ENCODE results near the gene P2RY14. TPM values are rescaled to one million over a fixed set of nuclear protein-coding genes. Genes with fewer than 3 reads are reported as not detected.
A peak's percentile ranks its signal among the peaks of the same experiment; 100 is the strongest.
"Not testable (repeated sequence)": the region's sequence is repeated elsewhere in the genome, so short reads cannot be mapped to it uniquely, and the experiment has no call there.

Gene P2RY14
- total RNA-seq, 1 donor from 2014 or later: not detected

DNA sequence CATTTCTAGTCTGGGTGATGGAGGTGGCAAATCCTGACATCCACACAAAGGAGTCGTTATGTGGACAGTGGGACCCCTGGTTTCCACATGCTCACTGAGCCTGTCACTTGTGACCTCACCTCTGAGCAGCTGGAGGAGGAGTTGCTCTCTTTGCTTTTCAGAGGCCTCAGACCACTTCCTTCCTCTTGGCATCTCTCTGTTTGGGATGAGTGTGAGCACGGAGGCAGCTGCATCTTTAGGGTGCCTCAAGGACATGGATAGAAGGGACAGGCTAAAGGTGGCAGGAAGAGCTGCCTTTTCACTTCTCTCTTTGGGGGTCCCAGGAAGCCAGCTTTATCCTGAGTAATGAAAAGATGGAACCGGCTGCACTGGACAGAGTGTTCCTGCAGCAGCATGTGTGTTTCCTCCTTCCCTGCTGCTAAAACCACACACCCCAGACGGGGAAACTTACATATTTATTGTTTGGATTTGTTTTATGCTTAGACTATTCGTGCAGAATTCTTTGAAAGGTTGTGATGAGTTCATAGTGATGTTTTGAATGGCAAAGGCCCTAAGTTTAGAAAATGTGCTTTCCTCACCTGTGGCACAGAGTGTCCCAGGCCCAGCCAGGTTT, 107.1 kb downstream of the P2RY14 start:
- no peaks in the 10 kb centered on the region for H3F3A ChIP-seq (ENCODE audit: low read depth)
- DNase-seq (ENCODE audit: low spot score): no peak
- peaks cover 24% of the 10 kb centered on the region for H3K4me1 Mint-ChIP-seq
- no peak overlapping the region for H3K4me2 ChIP-seq
- H3K4me1 ChIP-seq: peaks cover 8% of the 10 kb centered on the region
- no peaks in the 10 kb centered on the region for H4K20me1 ChIP-seq (ENCODE audit: low read depth)
- H3K9ac ChIP-seq: no peak overlapping the region
- no peaks in the 10 kb centered on the region for H3K36me3 ChIP-seq
- H3K27me3 ChIP-seq: no peaks in the 10 kb centered on the region
- no peaks in the 10 kb centered on the region for H3K79me2 ChIP-seq (ENCODE audit: low read depth)
- no peak overlapping the region for H3K4me3 ChIP-seq
- no peaks in the 10 kb centered on the region for H3K9me3 Mint-ChIP-seq
- H2AFZ ChIP-seq (replicated peaks): no peak overlapping the region
- peaks cover 2% of the 10 kb centered on the region for H3K27me3 Mint-ChIP-seq (ENCODE audit: insufficient read depth, low read depth)
- peaks cover 1% of the 10 kb centered on the region for H3K36me3 Mint-ChIP-seq
- H3K27ac Mint-ChIP-seq: peak overlapping the region; percentile 52
- no peak overlapping the region for H3K27ac ChIP-seq
- TF ChIP-seq, protein P1, sequence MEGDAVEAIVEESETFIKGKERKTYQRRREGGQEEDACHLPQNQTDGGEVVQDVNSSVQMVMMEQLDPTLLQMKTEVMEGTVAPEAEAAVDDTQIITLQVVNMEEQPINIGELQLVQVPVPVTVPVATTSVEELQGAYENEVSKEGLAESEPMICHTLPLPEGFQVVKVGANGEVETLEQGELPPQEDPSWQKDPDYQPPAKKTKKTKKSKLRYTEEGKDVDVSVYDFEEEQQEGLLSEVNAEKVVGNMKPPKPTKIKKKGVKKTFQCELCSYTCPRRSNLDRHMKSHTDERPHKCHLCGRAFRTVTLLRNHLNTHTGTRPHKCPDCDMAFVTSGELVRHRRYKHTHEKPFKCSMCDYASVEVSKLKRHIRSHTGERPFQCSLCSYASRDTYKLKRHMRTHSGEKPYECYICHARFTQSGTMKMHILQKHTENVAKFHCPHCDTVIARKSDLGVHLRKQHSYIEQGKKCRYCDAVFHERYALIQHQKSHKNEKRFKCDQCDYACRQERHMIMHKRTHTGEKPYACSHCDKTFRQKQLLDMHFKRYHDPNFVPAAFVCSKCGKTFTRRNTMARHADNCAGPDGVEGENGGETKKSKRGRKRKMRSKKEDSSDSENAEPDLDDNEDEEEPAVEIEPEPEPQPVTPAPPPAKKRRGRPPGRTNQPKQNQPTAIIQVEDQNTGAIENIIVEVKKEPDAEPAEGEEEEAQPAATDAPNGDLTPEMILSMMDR (IDR thresholded peaks at IDR 0.05): no peak
- TF ChIP-seq EZH2phosphoT487 (IDR thresholded peaks at IDR 0.05) (no peak), EZH2 (IDR thresholded peaks at IDR 0.05) (no peak)
- no peak overlapping the region for H3K4me3 Mint-ChIP-seq
- H3K9me3 ChIP-seq (ENCODE audit: low read depth): no peaks in the 10 kb centered on the region

GRCh38 chr3:151169948-151170679, 108.2 kb downstream of the P2RY14 start:
- not testable (repeated sequence) for H3K27me3 Mint-ChIP-seq (ENCODE audit: insufficient read depth, low read depth); H2AFZ ChIP-seq (replicated peaks); H3K9me3 ChIP-seq (ENCODE audit: low read depth); H3K79me2 ChIP-seq (ENCODE audit: low read depth); H3K4me3 Mint-ChIP-seq; H3F3A ChIP-seq (ENCODE audit: low read depth); H3K27me3 ChIP-seq; H3K9ac ChIP-seq; H3K4me1 ChIP-seq; H3K4me2 ChIP-seq; H3K4me3 ChIP-seq; DNase-seq (ENCODE audit: low spot score); H3K27ac ChIP-seq; H3K36me3 ChIP-seq; H3K9me3 Mint-ChIP-seq; H3K27ac Mint-ChIP-seq; H3K36me3 Mint-ChIP-seq; H4K20me1 ChIP-seq (ENCODE audit: low read depth)
- peaks cover 24% of the 10 kb centered on the region for H3K4me1 Mint-ChIP-seq

GRCh38 chr3:151169262-151169947, 108.9 kb downstream of the P2RY14 start:
- Mint-ChIP-seq H3K9me3 (no peaks in the 10 kb centered on the region), H3K4me1 (peaks cover 24% of the 10 kb centered on the region), H3K36me3 (peaks cover 9% of the 10 kb centered on the region), H3K4me3 (no peak overlapping the region), H3K27me3 (ENCODE audit: insufficient read depth, low read depth) (peaks cover 2% of the 10 kb centered on the region), H3K27ac (no peak overlapping the region)
- no peak for DNase-seq (ENCODE audit: low spot score)
- no peaks in the 10 kb centered on the region for H4K20me1 ChIP-seq (ENCODE audit: low read depth)
- no peaks in the 10 kb centered on the region for H3K36me3 ChIP-seq
- no peaks in the 10 kb centered on the region for H3K27me3 ChIP-seq
- H3K27ac ChIP-seq: no peak overlapping the region
- H3K4me2 ChIP-seq: no peak overlapping the region
- no peak overlapping the region for H3K9ac ChIP-seq
- no peaks in the 10 kb centered on the region for H3K9me3 ChIP-seq (ENCODE audit: low read depth)
- no peak overlapping the region for H3K4me3 ChIP-seq
- H3K4me1 ChIP-seq: peaks cover 8% of the 10 kb centered on the region
- H2AFZ ChIP-seq (replicated peaks): no peak overlapping the region
- no peaks in the 10 kb centered on the region for H3F3A ChIP-seq (ENCODE audit: low read depth)
- no peaks in the 10 kb centered on the region for H3K79me2 ChIP-seq (ENCODE audit: low read depth)
- TF ChIP-seq EZH2phosphoT487 (IDR thresholded peaks at IDR 0.05) (no peak), EZH2 (IDR thresholded peaks at IDR 0.05) (no peak)
- TF ChIP-seq, protein P1 (IDR thresholded peaks at IDR 0.05): no peak

Data from neural progenitor cell (in vitro differentiated cells).